CD4-positive, alpha-beta T cell treated with Interleukin-4 for 4 hours (primary cell): Measurements from ENCODE around the gene INO80.
A peak's percentile ranks its signal among the peaks of the same experiment; 100 is the strongest.

Experiments used
- DNase-seq: peaks from one replicate; pipeline ENCODE4 v3.0.0-alpha.2; 2020

Gene INO80

GRCh38 chr15:41039121-41039520 lies 77.0 kb downstream of the INO80 start:
- no peak for DNase-seq

- no peak for DNase-seq
Observed at GRCh38 chr15:41032079-41032328, 84.1 kb downstream of the INO80 start.

GRCh38 chr15:41031232-41032078 lies 84.6 kb downstream of the INO80 start:
- no peak for DNase-seq

- no peak for DNase-seq
Observed at GRCh38 chr15:41028853-41029252, 87.2 kb downstream of the INO80 start.

- no peak for DNase-seq
Observed at GRCh38 chr15:41025393-41025792, 90.7 kb downstream of the INO80 start.

- no peak for DNase-seq
Observed at GRCh38 chr15:41024885-41025284, 91.2 kb downstream of the INO80 start.

- no peak for DNase-seq
Observed at GRCh38 chr15:41024131-41024530, 91.9 kb downstream of the INO80 start.

- peak; percentile 35 for DNase-seq
Observed at GRCh38 chr15:41022487-41023090, 93.5 kb downstream of the INO80 start.

- DNase-seq, result no peak
Observed at GRCh38 chr15:41020829-41021228, 95.3 kb downstream of the INO80 start.

GRCh38 chr15:41020311-41020710 lies 95.8 kb downstream of the INO80 start:
- DNase-seq, result no peak

- no peak for DNase-seq
Observed at GRCh38 chr15:41019174-41019573, 96.9 kb downstream of the INO80 start.

GRCh38 chr15:41018534-41018933 lies 97.5 kb downstream of the INO80 start:
- no peak for DNase-seq

GRCh38 chr15:41017066-41017735 lies 98.9 kb downstream of the INO80 start:
- no peak for DNase-seq

- peak; percentile 8 for DNase-seq
Observed at GRCh38 chr15:41013691-41014414, 102.2 kb downstream of the INO80 start.

- DNase-seq, result no peak
Observed at GRCh38 chr15:41011055-41011815, 104.8 kb downstream of the INO80 start.

- DNase-seq, result no peak
Observed at GRCh38 chr15:41010345-41010744, 105.7 kb downstream of the INO80 start.

GRCh38 chr15:41006479-41006878 lies 109.6 kb downstream of the INO80 start:
- no peak for DNase-seq

GRCh38 chr15:41004490-41004889 lies 111.6 kb downstream of the INO80 start:
- no peak for DNase-seq

- DNase-seq, result no peak
Observed at GRCh38 chr15:41001524-41002214, 114.4 kb downstream of the INO80 start.

- DNase-seq, result no peak
Observed at GRCh38 chr15:40999190-40999589, 116.9 kb downstream of the INO80 start.

- no peak for DNase-seq
Observed at GRCh38 chr15:40995656-40996055, 120.4 kb downstream of the INO80 start.

GRCh38 chr15:40992825-40993224 lies 123.3 kb downstream of the INO80 start:
- no peak for DNase-seq
